ENCODE results near the gene TRIM66.

GRCh38 chr11:8573777-8574176 is 108.7 kb downstream of the TRIM66 start:
- TF ChIP-seq EZH2 (IDR thresholded peaks at IDR 0.05; ENCODE audit: borderline replicate concordance), result no peak
- TF ChIP-seq, protein P1, sequence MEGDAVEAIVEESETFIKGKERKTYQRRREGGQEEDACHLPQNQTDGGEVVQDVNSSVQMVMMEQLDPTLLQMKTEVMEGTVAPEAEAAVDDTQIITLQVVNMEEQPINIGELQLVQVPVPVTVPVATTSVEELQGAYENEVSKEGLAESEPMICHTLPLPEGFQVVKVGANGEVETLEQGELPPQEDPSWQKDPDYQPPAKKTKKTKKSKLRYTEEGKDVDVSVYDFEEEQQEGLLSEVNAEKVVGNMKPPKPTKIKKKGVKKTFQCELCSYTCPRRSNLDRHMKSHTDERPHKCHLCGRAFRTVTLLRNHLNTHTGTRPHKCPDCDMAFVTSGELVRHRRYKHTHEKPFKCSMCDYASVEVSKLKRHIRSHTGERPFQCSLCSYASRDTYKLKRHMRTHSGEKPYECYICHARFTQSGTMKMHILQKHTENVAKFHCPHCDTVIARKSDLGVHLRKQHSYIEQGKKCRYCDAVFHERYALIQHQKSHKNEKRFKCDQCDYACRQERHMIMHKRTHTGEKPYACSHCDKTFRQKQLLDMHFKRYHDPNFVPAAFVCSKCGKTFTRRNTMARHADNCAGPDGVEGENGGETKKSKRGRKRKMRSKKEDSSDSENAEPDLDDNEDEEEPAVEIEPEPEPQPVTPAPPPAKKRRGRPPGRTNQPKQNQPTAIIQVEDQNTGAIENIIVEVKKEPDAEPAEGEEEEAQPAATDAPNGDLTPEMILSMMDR (IDR thresholded peaks at IDR 0.05; ENCODE audit: poor library complexity), result no peak
- no peak for TF ChIP-seq EZH2phosphoT487 (IDR thresholded peaks at IDR 0.05; ENCODE audit: low read depth, severe bottlenecking, unreplicated experiment)

Data from hepatocyte (in vitro differentiated cells).